ENCODE results near the gene IFFO2. TPM values are rescaled to one million over a fixed set of nuclear protein-coding genes. Genes with fewer than 3 reads are reported as not detected.

IFFO2 gene
- total RNA-seq, 4 donors from 2014 or later = 4.1 to 19.4 (median 7.3) TPM

DNA sequence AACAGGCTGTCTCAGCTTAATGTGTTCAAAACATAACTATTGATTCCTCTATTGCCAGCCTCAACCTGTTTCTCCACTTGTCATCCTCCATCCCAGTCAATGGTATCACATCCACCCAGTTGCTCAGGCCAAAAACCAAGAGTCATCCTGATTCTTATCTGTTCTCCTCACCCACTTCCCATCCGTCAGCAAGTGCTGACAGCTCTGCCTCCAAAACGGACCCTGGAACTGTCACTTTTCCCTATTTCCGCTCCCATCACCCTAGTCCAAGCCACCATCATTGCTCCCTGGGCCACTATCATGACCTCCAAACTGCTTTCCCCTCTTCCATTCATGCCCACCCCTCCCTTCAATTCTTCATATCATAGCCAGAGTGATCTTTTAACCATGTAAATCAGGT lies 36.2 kb upstream of the IFFO2 start:
- no peaks in the 10 kb centered on the region for H3K9me3 ChIP-seq
- intact Hi-C loops (cut with DNase I; ENCODE audit: low total_unique reads) = no loop called here
- H3K4me1 ChIP-seq = no peaks in the 10 kb centered on the region
- H3K36me3 ChIP-seq = no peaks in the 10 kb centered on the region
- DNase-seq = no peak
- no peak overlapping the region for H3K27ac ChIP-seq
- H3K4me3 ChIP-seq = no peak overlapping the region
- no peaks in the 10 kb centered on the region for H3K27me3 ChIP-seq
- TF ChIP-seq POLR2A (IDR thresholded peaks at IDR 0.05) = no peak

DNA sequence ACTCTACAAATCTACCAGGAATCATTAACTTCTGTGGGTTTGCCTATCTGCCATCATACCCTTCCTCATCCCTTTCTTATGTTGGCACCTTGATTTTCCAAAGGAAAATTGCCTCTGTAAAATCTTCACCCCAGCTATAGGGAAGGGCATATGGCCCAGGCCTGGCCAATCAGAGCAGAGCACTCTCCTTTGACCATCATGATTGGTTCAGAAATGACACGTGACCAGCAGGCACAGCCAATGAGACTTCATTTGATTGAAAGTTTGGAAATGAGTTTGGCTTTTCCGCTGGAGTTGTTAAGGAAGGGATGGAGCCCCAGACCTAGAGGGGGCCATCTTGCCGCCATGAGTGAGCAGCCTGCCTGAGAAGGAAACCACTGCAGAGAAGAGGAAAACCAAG lies 35.1 kb upstream of the IFFO2 start:
- no peak for TF ChIP-seq POLR2A (IDR thresholded peaks at IDR 0.05)
- TF ChIP-seq, protein P1, sequence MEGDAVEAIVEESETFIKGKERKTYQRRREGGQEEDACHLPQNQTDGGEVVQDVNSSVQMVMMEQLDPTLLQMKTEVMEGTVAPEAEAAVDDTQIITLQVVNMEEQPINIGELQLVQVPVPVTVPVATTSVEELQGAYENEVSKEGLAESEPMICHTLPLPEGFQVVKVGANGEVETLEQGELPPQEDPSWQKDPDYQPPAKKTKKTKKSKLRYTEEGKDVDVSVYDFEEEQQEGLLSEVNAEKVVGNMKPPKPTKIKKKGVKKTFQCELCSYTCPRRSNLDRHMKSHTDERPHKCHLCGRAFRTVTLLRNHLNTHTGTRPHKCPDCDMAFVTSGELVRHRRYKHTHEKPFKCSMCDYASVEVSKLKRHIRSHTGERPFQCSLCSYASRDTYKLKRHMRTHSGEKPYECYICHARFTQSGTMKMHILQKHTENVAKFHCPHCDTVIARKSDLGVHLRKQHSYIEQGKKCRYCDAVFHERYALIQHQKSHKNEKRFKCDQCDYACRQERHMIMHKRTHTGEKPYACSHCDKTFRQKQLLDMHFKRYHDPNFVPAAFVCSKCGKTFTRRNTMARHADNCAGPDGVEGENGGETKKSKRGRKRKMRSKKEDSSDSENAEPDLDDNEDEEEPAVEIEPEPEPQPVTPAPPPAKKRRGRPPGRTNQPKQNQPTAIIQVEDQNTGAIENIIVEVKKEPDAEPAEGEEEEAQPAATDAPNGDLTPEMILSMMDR (IDR thresholded peaks at IDR 0.05) = no peak
- Histone ChIP-seq H3K4me3 (no peak overlapping the region), H3K36me3 (no peaks in the 10 kb centered on the region), H3K4me1 (no peaks in the 10 kb centered on the region), H3K27me3 (no peaks in the 10 kb centered on the region), H3K27ac (no peak overlapping the region), H3K9me3 (no peaks in the 10 kb centered on the region)
- intact Hi-C loops (cut with DNase I; ENCODE audit: low total_unique reads) = no loop called here
- DNase-seq = no peak

DNA sequence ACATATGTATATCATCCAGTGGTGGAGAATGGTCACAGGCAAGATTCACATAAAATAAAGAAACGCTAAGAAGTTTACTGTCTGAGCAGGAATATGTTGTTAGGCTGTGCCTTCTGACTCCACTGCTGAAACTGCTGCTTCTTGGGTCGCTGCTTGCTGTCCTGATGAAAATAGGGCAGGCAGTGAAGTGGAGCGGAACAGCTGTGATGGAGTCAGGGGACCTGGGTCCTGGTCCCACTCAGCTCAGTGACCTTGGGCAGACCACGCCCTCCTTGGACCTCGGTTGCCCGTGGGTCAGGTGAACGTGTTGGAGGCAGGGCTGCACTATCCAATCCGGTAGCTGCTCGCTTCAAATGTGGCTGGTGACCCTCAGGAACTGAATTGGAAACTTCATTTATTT lies 33.4 kb upstream of the IFFO2 start:
- Histone ChIP-seq H3K9me3 (no peaks in the 10 kb centered on the region), H3K4me1 (no peaks in the 10 kb centered on the region), H3K36me3 (no peaks in the 10 kb centered on the region), H3K4me3 (no peak overlapping the region), H3K27me3 (no peaks in the 10 kb centered on the region), H3K27ac (no peak overlapping the region)
- TF ChIP-seq, protein P1 (IDR thresholded peaks at IDR 0.05) = no peak
- no peak for TF ChIP-seq POLR2A (IDR thresholded peaks at IDR 0.05)
- DNase-seq = no peak
- intact Hi-C loops (cut with DNase I; ENCODE audit: low total_unique reads) = no loop called here

DNA sequence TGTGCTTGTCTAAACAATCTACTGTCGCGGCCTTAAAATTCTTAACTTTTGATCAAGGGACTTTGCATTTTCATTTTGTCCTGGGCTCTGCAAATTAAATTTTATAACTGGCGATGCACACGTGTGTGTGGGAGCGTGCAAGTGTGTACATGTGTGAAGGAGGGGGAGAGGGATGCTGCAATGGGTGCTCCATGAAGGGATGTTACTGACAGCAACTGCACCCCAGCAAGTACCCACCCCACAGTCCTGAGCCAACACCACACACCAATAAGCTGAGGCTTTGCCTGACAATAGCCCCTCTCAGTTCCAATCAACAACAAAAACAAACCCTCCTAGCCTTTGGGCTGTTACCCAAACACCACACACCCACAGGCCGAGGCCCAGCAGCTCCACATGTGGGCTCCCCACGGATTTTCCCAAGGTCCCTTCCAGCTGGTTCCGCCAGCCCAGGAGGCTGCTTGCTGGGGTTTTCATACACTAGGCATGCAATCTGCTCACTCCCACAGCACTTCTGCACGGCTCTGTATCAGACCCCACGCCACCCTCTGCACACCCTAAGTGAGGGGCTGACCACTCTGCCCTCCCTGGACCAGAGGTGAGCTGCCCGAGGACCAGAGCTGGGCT lies 32.8 kb upstream of the IFFO2 start:
- no peak overlapping the region for H3K4me3 ChIP-seq

DNA sequence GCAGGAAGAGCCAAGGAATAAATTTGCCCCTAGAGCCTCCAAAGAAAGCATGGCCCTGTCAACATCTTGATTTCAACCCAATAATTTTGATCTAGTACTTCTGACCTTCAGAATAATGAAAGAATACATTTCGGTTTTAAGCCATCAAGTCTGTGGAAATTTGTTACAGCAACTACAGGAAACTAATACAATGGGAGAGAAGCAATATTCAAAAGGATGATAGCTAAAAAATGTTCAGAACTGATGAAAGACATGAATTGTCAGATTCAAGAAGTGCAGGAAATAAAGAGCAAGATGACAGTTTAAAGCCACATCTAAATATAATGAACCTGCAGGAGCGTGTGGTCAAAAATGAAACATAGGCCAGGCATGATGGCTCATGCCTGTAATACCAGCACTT lies 24.8 kb upstream of the IFFO2 start:
- Histone ChIP-seq H3K36me3 (no peaks in the 10 kb centered on the region), H3K27me3 (no peaks in the 10 kb centered on the region), H3K9me3 (no peaks in the 10 kb centered on the region), H3K4me1 (no peaks in the 10 kb centered on the region), H3K27ac (no peak overlapping the region), H3K4me3 (no peak overlapping the region)
- intact Hi-C loops (cut with DNase I; ENCODE audit: low total_unique reads) = no loop called here
- DNase-seq = no peak
- no peak for TF ChIP-seq POLR2A (IDR thresholded peaks at IDR 0.05)
- TF ChIP-seq, protein P1 (IDR thresholded peaks at IDR 0.05) = no peak

More for the DNA sequence above, 32.8 kb upstream of the IFFO2 start:
- intact Hi-C loops (cut with DNase I; ENCODE audit: low total_unique reads) = no loop called here
- no peaks in the 10 kb centered on the region for H3K9me3 ChIP-seq
- no peaks in the 10 kb centered on the region for H3K27me3 ChIP-seq
- H3K36me3 ChIP-seq = no peaks in the 10 kb centered on the region
- DNase-seq = no peak
- no peaks in the 10 kb centered on the region for H3K4me1 ChIP-seq
- H3K27ac ChIP-seq = no peak overlapping the region
- TF ChIP-seq, protein P1 (IDR thresholded peaks at IDR 0.05) = no peak
- TF ChIP-seq POLR2A (IDR thresholded peaks at IDR 0.05) = no peak

DNA sequence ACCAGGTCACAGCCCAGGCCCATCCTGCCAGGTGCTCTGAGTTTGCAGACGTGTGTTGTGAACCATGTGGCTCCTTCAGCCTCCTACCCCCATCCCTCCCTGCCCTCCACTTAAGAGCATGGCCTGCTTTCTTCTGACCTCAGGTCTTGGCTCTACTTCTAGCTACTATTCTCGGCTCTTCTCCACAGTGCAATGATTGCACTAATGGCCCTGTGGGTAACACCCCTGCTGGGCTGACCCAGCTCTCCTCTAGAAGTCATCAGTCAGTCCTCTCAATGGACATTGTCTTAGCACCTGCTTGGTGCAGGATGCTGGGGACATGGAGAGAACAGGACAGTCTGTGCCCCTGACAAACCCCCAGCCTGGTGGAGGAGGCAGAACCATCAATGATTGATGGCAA lies 22.2 kb upstream of the IFFO2 start:
- no peak overlapping the region for H3K27ac ChIP-seq
- TF ChIP-seq, protein P1 (IDR thresholded peaks at IDR 0.05) = no peak
- TF ChIP-seq POLR2A (IDR thresholded peaks at IDR 0.05) = no peak
- H3K9me3 ChIP-seq = no peaks in the 10 kb centered on the region
- no peak overlapping the region for H3K4me3 ChIP-seq
- intact Hi-C loops (cut with DNase I; ENCODE audit: low total_unique reads) = no loop called here
- no peak for DNase-seq
- H3K36me3 ChIP-seq = no peaks in the 10 kb centered on the region
- H3K4me1 ChIP-seq = no peaks in the 10 kb centered on the region
- H3K27me3 ChIP-seq = no peaks in the 10 kb centered on the region
